Stimulated activated CD4-positive, alpha-beta T cell treated with anti-CD3 and anti-CD28 coated beads, Interleukin-1b, Interleukin-23, amount 100 ng/mL, for 48 hours (primary cell): ENCODE results near the gene FGD5.

ENCODE experiments used
- DNase-seq: peaks from one replicate; pipeline ENCODE4 v3.0.0-alpha.2; 2020

The FGD5 gene

GRCh38 chr3:14791343-14791945, 27.3 kb upstream of the FGD5 start:
- peak; percentile 57 for DNase-seq

GRCh38 chr3:14792691-14793121, 26.1 kb upstream of the FGD5 start:
- no peak for DNase-seq

GRCh38 chr3:14793126-14793857, 25.5 kb upstream of the FGD5 start:
- no peak for DNase-seq

- no peak for DNase-seq
These were observed 24.9 kb upstream of the FGD5 start for GRCh38 chr3:14793858-14794234.

GRCh38 chr3:14794435-14794834, 24.3 kb upstream of the FGD5 start:
- no peak for DNase-seq

GRCh38 chr3:14795996-14796395, 22.8 kb upstream of the FGD5 start:
- no peak for DNase-seq

GRCh38 chr3:14796403-14797077, 22.2 kb upstream of the FGD5 start:
- no peak for DNase-seq

- DNase-seq = no peak
These were observed 21.0 kb upstream of the FGD5 start for GRCh38 chr3:14797731-14798130.

- DNase-seq = no peak
These were observed 20.5 kb upstream of the FGD5 start for GRCh38 chr3:14798231-14798630.

GRCh38 chr3:14799146-14799545, 19.6 kb upstream of the FGD5 start:
- DNase-seq = no peak

GRCh38 chr3:14801031-14801430, 17.7 kb upstream of the FGD5 start:
- no peak for DNase-seq

GRCh38 chr3:14801668-14802380, 16.9 kb upstream of the FGD5 start:
- DNase-seq = no peak

- DNase-seq = no peak
These were observed 16.4 kb upstream of the FGD5 start for GRCh38 chr3:14802381-14802731.

- peak; percentile 13 for DNase-seq
These were observed 15.4 kb upstream of the FGD5 start for GRCh38 chr3:14803101-14803980.

GRCh38 chr3:14803981-14804834, 14.6 kb upstream of the FGD5 start:
- no peak for DNase-seq

GRCh38 chr3:14804835-14805780, 13.7 kb upstream of the FGD5 start:
- DNase-seq = no peak

GRCh38 chr3:14805961-14806537, 12.7 kb upstream of the FGD5 start:
- DNase-seq = no peak

GRCh38 chr3:14806641-14807263, 12.0 kb upstream of the FGD5 start:
- DNase-seq = peak; percentile 19

GRCh38 chr3:14808025-14808424, 10.7 kb upstream of the FGD5 start:
- no peak for DNase-seq
